IPS-20b (cell line): ENCODE measurements around the gene REP15.

Experiments
- H3K27ac ChIP-seq: one replicate; pipeline ENCODE4 v1.5.1; 2013; ENCODE audit warnings: low read length
- H3K27me3 ChIP-seq: 2 replicates; pipeline ENCODE4 v1.6.1; 2013; ENCODE audit warnings: mild to moderate bottlenecking, low read length, inconsistent platforms; ENCODE audit not compliant: insufficient read depth
- H3K36me3 ChIP-seq: 2 replicates; pipeline ENCODE4 v1.6.1; 2013; ENCODE audit warnings: low read depth, mild to moderate bottlenecking, inconsistent platforms, low read length, moderate library complexity; ENCODE audit not compliant: insufficient read depth
- H3K4me1 ChIP-seq: 2 replicates; pipeline ENCODE4 v1.6.1; 2013; ENCODE audit warnings: mild to moderate bottlenecking, control low read depth, inconsistent platforms, low read length, moderate library complexity; ENCODE audit not compliant: insufficient read depth
- H3K4me3 ChIP-seq: 2 replicates; pipeline ENCODE4 v1.5.1; 2013; ENCODE audit warnings: mild to moderate bottlenecking, low read length, inconsistent platforms
- H3K9ac ChIP-seq: 2 replicates; pipeline ENCODE4 v1.6.1; 2013; ENCODE audit warnings: low read depth, mild to moderate bottlenecking, inconsistent platforms, low read length, moderate library complexity
- H3K9me3 ChIP-seq: 2 replicates; pipeline ENCODE4 v1.6.1; 2013; ENCODE audit warnings: mild to moderate bottlenecking, low read depth, low read length, inconsistent platforms; ENCODE audit not compliant: insufficient read depth

The REP15 gene

GRCh38 chr12:27673101-27673718 is 23.0 kb upstream of the REP15 start:
- Histone ChIP-seq H3K4me3 (no peak overlapping the region), H3K9me3 (no peaks in the 10 kb centered on the region), H3K4me1 (no peaks in the 10 kb centered on the region), H3K36me3 (peaks cover 5% of the 10 kb centered on the region; the same call in 1 of the 2 replicates), H3K9ac (no peak overlapping the region), H3K27me3 (no peaks in the 10 kb centered on the region), H3K27ac (no peak overlapping the region)

GRCh38 chr12:27674989-27675388 is 21.3 kb upstream of the REP15 start:
- Histone ChIP-seq H3K36me3 (peaks cover 10% of the 10 kb centered on the region; the same call in 1 of the 2 replicates), H3K27me3 (no peaks in the 10 kb centered on the region), H3K4me3 (no peak overlapping the region), H3K9me3 (no peaks in the 10 kb centered on the region), H3K27ac (no peak overlapping the region), H3K4me1 (no peaks in the 10 kb centered on the region), H3K9ac (no peak overlapping the region)

GRCh38 chr12:27680619-27681018 is 15.6 kb upstream of the REP15 start:
- H3K9ac ChIP-seq: no peak overlapping the region
- no peak overlapping the region for H3K4me3 ChIP-seq
- H3K4me1 ChIP-seq: no peaks in the 10 kb centered on the region
- peaks cover 30% of the 10 kb centered on the region for H3K36me3 ChIP-seq
- H3K27ac ChIP-seq: no peak overlapping the region
- no peaks in the 10 kb centered on the region for H3K27me3 ChIP-seq
- no peaks in the 10 kb centered on the region for H3K9me3 ChIP-seq

- Histone ChIP-seq H3K36me3 (peaks cover 37% of the 10 kb centered on the region), H3K9me3 (no peaks in the 10 kb centered on the region), H3K27ac (no peak overlapping the region), H3K9ac (no peak overlapping the region), H3K27me3 (no peaks in the 10 kb centered on the region), H3K4me1 (no peaks in the 10 kb centered on the region), H3K4me3 (no peak overlapping the region)
These were observed 13.7 kb upstream of the REP15 start for GRCh38 chr12:27682534-27682933.

- H3K27ac ChIP-seq: no peak overlapping the region
- peaks cover 56% of the 10 kb centered on the region for H3K36me3 ChIP-seq
- H3K4me1 ChIP-seq: no peaks in the 10 kb centered on the region
- H3K9me3 ChIP-seq: no peaks in the 10 kb centered on the region
- no peak overlapping the region for H3K9ac ChIP-seq
- no peak overlapping the region for H3K4me3 ChIP-seq
- H3K27me3 ChIP-seq: no peaks in the 10 kb centered on the region
These were observed 11.0 kb upstream of the REP15 start for GRCh38 chr12:27685274-27685673.

GRCh38 chr12:27686147-27686546 is 10.1 kb upstream of the REP15 start:
- H3K4me1 ChIP-seq: no peaks in the 10 kb centered on the region
- H3K27ac ChIP-seq: no peak overlapping the region
- H3K4me3 ChIP-seq: no peak overlapping the region
- no peak overlapping the region for H3K9ac ChIP-seq
- no peaks in the 10 kb centered on the region for H3K9me3 ChIP-seq
- no peaks in the 10 kb centered on the region for H3K27me3 ChIP-seq
- peaks cover 58% of the 10 kb centered on the region for H3K36me3 ChIP-seq

- Histone ChIP-seq H3K4me3 (no peak overlapping the region), H3K27ac (no peak overlapping the region), H3K9ac (no peak overlapping the region), H3K4me1 (no peaks in the 10 kb centered on the region), H3K36me3 (peaks cover 62% of the 10 kb centered on the region), H3K27me3 (no peaks in the 10 kb centered on the region), H3K9me3 (no peaks in the 10 kb centered on the region)
These were observed 7.6 kb upstream of the REP15 start for GRCh38 chr12:27688671-27689070.

GRCh38 chr12:27689558-27690180 is 6.6 kb upstream of the REP15 start:
- Histone ChIP-seq H3K27ac (no peak overlapping the region), H3K4me3 (no peak overlapping the region), H3K36me3 (peaks cover 68% of the 10 kb centered on the region), H3K9ac (no peak overlapping the region), H3K9me3 (no peaks in the 10 kb centered on the region), H3K27me3 (no peaks in the 10 kb centered on the region), H3K4me1 (no peaks in the 10 kb centered on the region)

GRCh38 chr12:27693403-27693802 is 2.8 kb upstream of the REP15 start:
- Histone ChIP-seq H3K27me3 (no peaks in the 10 kb centered on the region), H3K36me3 (peaks cover 59% of the 10 kb centered on the region), H3K4me3 (no peak overlapping the region)

GRCh38 chr12:27695556-27696292 is 523 bp upstream of the REP15 start:
- H3K9ac ChIP-seq: no peak overlapping the region
- H3K9me3 ChIP-seq: no peaks in the 10 kb centered on the region
- H3K27ac ChIP-seq: no peak overlapping the region
- peaks cover 36% of the 10 kb centered on the region for H3K36me3 ChIP-seq
- H3K4me1 ChIP-seq: no peaks in the 10 kb centered on the region
- no peaks in the 10 kb centered on the region for H3K27me3 ChIP-seq
- no peak overlapping the region for H3K4me3 ChIP-seq

More at GRCh38 chr12:27693403-27693802, 2.8 kb upstream of the REP15 start:
- Histone ChIP-seq H3K9me3 (no peaks in the 10 kb centered on the region), H3K4me1 (no peaks in the 10 kb centered on the region), H3K27ac (no peak overlapping the region), H3K9ac (no peak overlapping the region)

GRCh38 chr12:27696864-27697564 is 767 bp downstream of the REP15 start:
- Histone ChIP-seq H3K9me3 (no peaks in the 10 kb centered on the region), H3K27ac (no peak overlapping the region), H3K4me1 (no peaks in the 10 kb centered on the region), H3K4me3 (no peak overlapping the region), H3K27me3 (no peaks in the 10 kb centered on the region), H3K9ac (no peak overlapping the region), H3K36me3 (peaks cover 25% of the 10 kb centered on the region; the same call in 1 of the 2 replicates)
